GM12878 (cell line): Measurements from ENCODE around the gene SAP30L. TPM values are rescaled to one million over a fixed set of nuclear protein-coding genes. Genes with fewer than 3 reads are reported as not detected.

Source experiments
- ATAC-seq: fragments of 200-7000 bp; cut with Tn5 transposase; 3 replicates; pipeline ENCODE4 v1.9.1; 2020; ENCODE audit warnings: mild to moderate bottlenecking, moderate library complexity
- BruUV-seq: library from RNA; stranded (reverse); fragments of 400-500 nt; replicated peaks from 2 replicates; lab custom pipeline; 2021; lab: Mats Ljungman, UMichigan
- CTCF ChIA-PET: fragments of 300-600 bp; sonication (Branson Sonifier 250); formaldehyde crosslinking; extraction: SDS; loops from one replicate; lab custom pipeline; 2021; ENCODE audit warnings: inconsistent platforms; lab: Yijun Ruan, JAX
- POLR2A ChIA-PET: fragments of 350-600 bp; formaldehyde crosslinking; extraction: SDS; loops from one replicate; lab custom pipeline; 2021; ENCODE audit warnings: inconsistent platforms; lab: Charles Lee
- RAD21 ChIA-PET: fragments of 300-600 bp; sonication (Branson Sonifier 250); formaldehyde crosslinking; loops from one replicate; lab custom pipeline; 2023; ENCODE audit warnings: antibody characterized with exemption; ENCODE audit not compliant: unreplicated experiment; lab: Charles Lee
- SMC1A ChIA-PET: fragments of 300-600 bp; sonication (Branson Sonifier 250); formaldehyde crosslinking; loops from one replicate; lab custom pipeline; 2023; ENCODE audit not compliant: unreplicated experiment, uncharacterized antibody; lab: Charles Lee
- DNase-seq: peaks from one replicate; pipeline ENCODE4 v3.0.0-alpha.2; 2011; ENCODE audit warnings: low read depth, low spot score
- FAIRE-seq: peaks from 3 replicates; lab custom pipeline; 2011; peaks lifted over from hg19 to GRCh38; lab: Jason Lieb, UNC
- H2AFZ ChIP-seq: 2 replicates; pipeline ENCODE4 v1.6.0; 2011; ENCODE audit warnings: low read depth, low read length, control low read depth; ENCODE audit not compliant: control insufficient read depth
- H3K27ac ChIP-seq: 2 replicates; pipeline ENCODE4 v1.5.1; 2011; ENCODE audit warnings: control low read depth; ENCODE audit not compliant: control insufficient read depth, insufficient read depth
- H3K27me3 ChIP-seq, 2 experiments: replicated peaks in 1 of 2; 2 replicates each; pipeline versions ENCODE4 v1.6.0 to v1.6.1; 2011; ENCODE audit warnings: low read length in 1 of 2; ENCODE audit not compliant: control insufficient read depth in 2 of 2, insufficient read depth in 2 of 2
- H3K36me3 ChIP-seq, 2 experiments: 2 replicates each; pipeline ENCODE4 v1.5.1; 2011; ENCODE audit warnings: low read length in 1 of 2; ENCODE audit not compliant: control insufficient read depth in 2 of 2, insufficient read depth in 2 of 2
- H3K4me1 ChIP-seq: 2 replicates; pipeline ENCODE4 v1.6.1; 2011; ENCODE audit warnings: mild to moderate bottlenecking, low read length, moderate library complexity, mixed read lengths; ENCODE audit not compliant: control insufficient read depth, insufficient read depth
- H3K4me2 ChIP-seq: 2 replicates; pipeline ENCODE4 v1.6.0; 2011; ENCODE audit warnings: control low read depth; ENCODE audit not compliant: control insufficient read depth, insufficient read depth
- H3K4me3 ChIP-seq: fragments of 200-600 bp; sonication (generic); 2 replicates; pipeline ENCODE4 v1.5.1; 2016
- H3K79me2 ChIP-seq: 2 replicates; pipeline ENCODE4 v1.6.0; 2011; ENCODE audit warnings: low read length; ENCODE audit not compliant: control insufficient read depth, insufficient read depth
- H3K9ac ChIP-seq: 2 replicates; pipeline ENCODE4 v1.8.0; 2011; ENCODE audit warnings: low read length, control low read depth, mixed read lengths; ENCODE audit not compliant: control insufficient read depth, insufficient read depth
- H3K9me3 ChIP-seq: replicated peaks from 3 replicates; pipeline ENCODE4 v1.5.1; 2011; ENCODE audit warnings: mild to moderate bottlenecking, low read length; ENCODE audit not compliant: control insufficient read depth, insufficient read depth
- H4K20me1 ChIP-seq: 2 replicates; pipeline ENCODE4 v1.6.0; 2011; ENCODE audit not compliant: control insufficient read depth, insufficient read depth
- CEBPB ChIP-seq, 2 experiments: fragments of 150-350 bp in 1 of 2; IDR thresholded peaks; 2 replicates each; pipeline ENCODE4 v1.6.1; 2012 to 2014; ENCODE audit warnings: low read depth in 2 of 2, low read length in 2 of 2, borderline replicate concordance in 1 of 2, inconsistent platforms in 1 of 2
- KDM1A ChIP-seq: fragments of 200-600 bp; sonication (generic); IDR thresholded peaks from 2 replicates; pipeline ENCODE4 v1.6.1; 2016; ENCODE audit warnings: borderline replicate concordance
- POLR2A ChIP-seq: IDR thresholded peaks from 2 replicates; pipeline ENCODE4 v1.6.1; 2011; ENCODE audit warnings: low read depth, mild to moderate bottlenecking, low read length
- SUZ12 ChIP-seq: fragments of 200-600 bp; sonication (generic); IDR thresholded peaks from one replicate; pipeline ENCODE4 v1.6.1; 2018; ENCODE audit warnings: antibody characterized with exemption, mild to moderate bottlenecking; ENCODE audit not compliant: unreplicated experiment
- WGBS: methylation state at CpG from one replicate; pipeline ENCODE4 v1.1.6; 2016; ENCODE audit warnings: low lambda C conversion rate; ENCODE audit not compliant: insufficient replicate concordance, insufficient coverage; ENCODE audit errors: missing lambda C conversion rate; 5-methylcytosine and 5-hydroxymethylcytosine counted together
- in situ Hi-C: fragments of 300-500 bp; cut with MboI; formaldehyde crosslinking; loops from 9 replicates; pipeline ENCODE4 v1.14.3; 2018; ENCODE audit warnings: mixed read lengths
- intact Hi-C: fragments of 100-400 bp; cut with micrococcal nuclease; formaldehyde crosslinking; loops from one replicate; pipeline ENCODE4 v1.14.2; 2022; ENCODE audit not compliant: unreplicated experiment
- polyA plus RNA-seq, 11 experiments: library from polyadenylated mRNA; depleted of rRNA in 4 of 11; unstranded in 6 of 11; stranded (reverse) in 5 of 11; fragments of >200 nt; fragmentation: Nextera tagmentation in 4 of 11; fragmentation: Illumina TruSeq in 1 of 11; extraction: Ambion mirVana in 4 of 11; extraction: Trizol in 1 of 11; gene quantifications; 1 replicate in 1 of 11; 2 replicates in 10 of 11; pipeline versions ENCODE4 v1.2.1 to v1.2.3, GENCODE V29; 2011 to 2016; ENCODE audit warnings: inconsistent platforms in 2 of 11, missing spikeins in 2 of 11, low read depth in 1 of 11
- total RNA-seq, 4 experiments: library from RNA; depleted of rRNA in 3 of 4; stranded (reverse); fragments of >200 nt in 3 of 4; fragmentation: Illumina TruSeq in 1 of 4; extraction: Trizol in 1 of 4; gene quantifications; 2 replicates each; pipeline versions ENCODE4 v1.2.1 to v1.2.3, GENCODE V29; 2013 to 2021
- TF ChIP-seq, protein P1 (sequence below): IDR thresholded peaks from 2 replicates; pipeline ENCODE4 v1.6.1; 2011; ENCODE audit warnings: mild to moderate bottlenecking, low read depth, low read length, moderate library complexity; ENCODE audit not compliant: insufficient replicate concordance

Gene SAP30L
- total and polyA plus RNA-seq, 10 of the 15 experiments (the other 5 are each of a cell fraction or from before 2014, with no cell fraction given): 2.4 to 36.8 (median 15.7) TPM

DNA sequence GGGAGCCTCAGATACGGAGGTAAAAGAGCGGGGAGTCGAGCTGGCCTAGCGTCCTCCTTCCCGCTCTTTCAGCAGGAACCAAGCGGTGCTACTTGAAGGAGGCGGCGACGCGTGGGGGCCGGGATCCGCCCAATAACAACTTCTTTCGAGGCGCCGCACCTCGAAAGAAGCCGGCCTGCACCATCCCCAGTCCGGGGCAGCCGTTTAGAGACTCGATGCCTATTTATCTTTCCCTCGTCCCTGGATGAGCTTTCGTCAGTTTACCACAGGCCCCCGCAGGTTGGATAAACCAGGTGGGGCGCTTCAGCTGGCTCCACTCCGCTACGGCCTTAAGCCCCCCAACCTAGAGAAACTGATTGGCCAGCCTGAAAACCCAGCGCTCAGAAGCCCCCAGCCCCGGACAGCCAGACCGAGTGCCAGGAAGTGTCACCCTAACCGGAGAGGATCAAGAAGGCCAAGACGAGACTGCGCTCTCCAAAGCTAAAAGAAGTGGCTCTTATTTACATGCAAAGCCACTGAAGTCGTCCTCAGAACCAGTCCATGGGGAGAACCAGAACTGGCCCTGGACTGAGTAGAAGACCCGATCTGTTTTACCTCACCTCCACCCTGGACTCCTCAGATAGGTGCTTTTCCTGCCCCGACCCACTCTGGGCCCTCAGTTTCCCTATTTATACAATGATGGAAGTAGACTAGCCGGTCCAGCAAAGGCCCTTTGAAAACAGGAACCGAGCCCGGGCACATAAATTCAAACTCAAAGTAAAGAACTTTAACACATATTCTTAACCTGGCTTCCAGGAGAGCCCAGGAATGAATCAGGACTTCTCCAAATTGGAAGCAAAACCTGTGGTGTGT is 30.8 kb downstream of the SAP30L start:
- intact Hi-C loops: no loop called here
- TF ChIP-seq CEBPB (IDR thresholded peaks at IDR 0.05; ENCODE audit: borderline replicate concordance in 1 of 2, low read depth in 2 of 2, low read length in 2 of 2) (no peak), KDM1A (no peak), SUZ12 (no peak), POLR2A (no peak)
- TF ChIP-seq, protein P1, sequence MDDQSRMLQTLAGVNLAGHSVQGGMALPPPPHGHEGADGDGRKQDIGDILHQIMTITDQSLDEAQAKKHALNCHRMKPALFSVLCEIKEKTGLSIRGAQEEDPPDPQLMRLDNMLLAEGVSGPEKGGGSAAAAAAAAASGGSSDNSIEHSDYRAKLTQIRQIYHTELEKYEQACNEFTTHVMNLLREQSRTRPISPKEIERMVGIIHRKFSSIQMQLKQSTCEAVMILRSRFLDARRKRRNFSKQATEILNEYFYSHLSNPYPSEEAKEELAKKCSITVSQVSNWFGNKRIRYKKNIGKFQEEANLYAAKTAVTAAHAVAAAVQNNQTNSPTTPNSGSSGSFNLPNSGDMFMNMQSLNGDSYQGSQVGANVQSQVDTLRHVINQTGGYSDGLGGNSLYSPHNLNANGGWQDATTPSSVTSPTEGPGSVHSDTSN: no peak
- Histone ChIP-seq H4K20me1 (no peaks in the 10 kb centered on the region), H3K4me1 (peaks cover 8% of the 10 kb centered on the region), H3K36me3 (no peaks in the 10 kb centered on the region), H3K4me3 (no peak overlapping the region), H3K9ac (no peak overlapping the region), H3K27me3 (peaks cover 42 to 50% of the 10 kb centered on the region in 2 experiments), H2AFZ (no peak overlapping the region), H3K9me3 (no peaks in the 10 kb centered on the region; the same call in 2 of the 3 replicates), H3K27ac (no peak overlapping the region), H3K79me2 (no peaks in the 10 kb centered on the region), H3K4me2 (no peak overlapping the region)
- BruUV-seq: no TSS peak
- DNase-seq (no peak), ATAC-seq (no peak), FAIRE-seq (no peak)
- 40% methylated on average over 38 of the region's 38 CpGs for WGBS
- in situ Hi-C loops: no loop called here
- RAD21 ChIA-PET: no interaction called here
- CTCF ChIA-PET: interaction anchor here (0.6 kb wide), 1 partner anchor 8 kb away, joined by 3 read pairs; no protein-coding TSS in a partner anchor
- POLR2A ChIA-PET: no interaction called here
- SMC1A ChIA-PET: no interaction called here
